ENCODE results near the gene LRCH2. TPM values are rescaled to one million over a fixed set of nuclear protein-coding genes. Genes with fewer than 3 reads are reported as not detected.

Gene LRCH2
- total RNA-seq, result 1 to 10 TPM; 2.0 to 3.9 (median 2.6) TPM

- Histone ChIP-seq H3K4me3 (peak within 1 kb of the TSS; percentile 54 to 66 (median 62)), H3K36me3 (no peaks in the 10 kb centered on the region), H3K9me3 (no peaks in the 10 kb centered on the region), H3K4me1 (no peaks in the 10 kb centered on the region), H3K27me3 (peaks cover 0 to 74% of the 10 kb centered on the region in 2 donors), H3K27ac (peak within 1 kb of the TSS; percentile 27 to 71)
- DNase-seq (ENCODE audit: low spot score in 2 of 2), result no peak
- no peak for TF ChIP-seq POLR2A (IDR thresholded peaks at IDR 0.05)
- intact Hi-C loops (cut with DNase I; ENCODE audit: low total_unique reads), result no loop called here
Observed at GRCh38 chrX:115233497-115234455, at the start of gene LRCH2. TSS of gene LRCH2 (minus strand) at chrX:115234096. CDS start at chrX:115234041, 55 bp downstream.

- Histone ChIP-seq H3K9me3 (no peaks in the 10 kb centered on the region), H3K36me3 (no peaks in the 10 kb centered on the region), H3K27ac (no peak overlapping the region), H3K4me3 (no peak overlapping the region), H3K4me1 (no peaks in the 10 kb centered on the region), H3K27me3 (peaks cover 0 to 35% of the 10 kb centered on the region in 2 donors)
- TF ChIP-seq POLR2AphosphoS5 (IDR thresholded peaks at IDR 0.05) (no peak), CTCF (IDR thresholded peaks at IDR 0.05) (no peak), POLR2A (IDR thresholded peaks at IDR 0.05) (no peak)
- DNase-seq (ENCODE audit: low spot score in 2 of 2), result no peak
- intact Hi-C loops (cut with DNase I; ENCODE audit: low total_unique reads), result no loop called here
Observed at GRCh38 chrX:115269051-115269683, 35.3 kb upstream of the LRCH2 start.

DNA sequence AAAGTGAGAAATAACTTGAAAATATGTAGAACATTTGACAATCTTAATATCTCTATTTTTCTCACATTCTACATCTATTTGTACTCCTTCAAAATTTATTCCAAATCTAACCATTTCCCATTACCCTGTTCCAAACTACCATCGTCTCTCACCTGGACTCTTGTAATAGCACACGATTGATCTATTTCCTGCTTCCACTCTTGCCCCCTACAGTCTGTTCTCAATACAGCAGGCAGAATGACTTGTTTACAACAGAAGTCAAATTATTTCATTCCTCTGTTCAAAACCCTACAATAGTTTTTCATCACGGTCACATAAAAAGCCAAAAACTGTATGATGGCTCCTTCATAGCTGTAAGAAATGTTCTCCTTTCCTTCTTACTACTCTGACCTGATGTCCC, 34.5 kb upstream of the LRCH2 start:
- no peaks in the 10 kb centered on the region for H3K4me1 ChIP-seq
- H3K27ac ChIP-seq, result no peak overlapping the region
- H3K36me3 ChIP-seq, result no peaks in the 10 kb centered on the region
- peaks cover 0 to 34% of the 10 kb centered on the region in 2 donors for H3K27me3 ChIP-seq
- no peaks in the 10 kb centered on the region for H3K9me3 ChIP-seq
- no peak overlapping the region for H3K4me3 ChIP-seq
- DNase-seq (ENCODE audit: low spot score in 2 of 2), result no peak
- intact Hi-C loops (cut with DNase I; ENCODE audit: low total_unique reads), result no loop called here
- TF ChIP-seq POLR2A (IDR thresholded peaks at IDR 0.05) (no peak), POLR2AphosphoS5 (IDR thresholded peaks at IDR 0.05) (no peak), CTCF (IDR thresholded peaks at IDR 0.05) (no peak)

- no peak overlapping the region for H3K27ac ChIP-seq
- DNase-seq (ENCODE audit: low spot score in 2 of 2), result no peak
- H3K9me3 ChIP-seq, result no peaks in the 10 kb centered on the region
- intact Hi-C loops (cut with DNase I; ENCODE audit: low total_unique reads), result no loop called here
- H3K4me1 ChIP-seq, result no peaks in the 10 kb centered on the region
- no peak overlapping the region for H3K4me3 ChIP-seq
- no peaks in the 10 kb centered on the region for H3K36me3 ChIP-seq
- TF ChIP-seq POLR2AphosphoS5 (IDR thresholded peaks at IDR 0.05) (no peak), CTCF (IDR thresholded peaks at IDR 0.05) (no peak), POLR2A (IDR thresholded peaks at IDR 0.05) (no peak)
- peaks cover 0 to 53% of the 10 kb centered on the region in 2 donors for H3K27me3 ChIP-seq
Observed at GRCh38 chrX:115266300-115266699, 32.4 kb upstream of the LRCH2 start.

- no peak overlapping the region for H3K4me3 ChIP-seq
- H3K9me3 ChIP-seq, result no peaks in the 10 kb centered on the region
- TF ChIP-seq POLR2A (IDR thresholded peaks at IDR 0.05) (no peak), CTCF (IDR thresholded peaks at IDR 0.05) (no peak), POLR2AphosphoS5 (IDR thresholded peaks at IDR 0.05) (no peak)
- peaks cover 0 to 58% of the 10 kb centered on the region in 2 donors for H3K27me3 ChIP-seq
- no peaks in the 10 kb centered on the region for H3K36me3 ChIP-seq
- intact Hi-C loops (cut with DNase I; ENCODE audit: low total_unique reads), result no loop called here
- no peak overlapping the region for H3K27ac ChIP-seq
- DNase-seq (ENCODE audit: low spot score in 2 of 2), result no peak
- no peaks in the 10 kb centered on the region for H3K4me1 ChIP-seq
Observed at GRCh38 chrX:115264009-115264408, 30.1 kb upstream of the LRCH2 start.

Data from breast epithelium (tissue), 4 donors.